DOHH2 (cell line): Measurements from ENCODE around the gene OSBPL10.

Source experiments
- CTCF ChIP-seq: fragments of 200-600 bp; sonication (generic); IDR thresholded peaks from one replicate; pipeline ENCODE4 v1.5.1; 2014; ENCODE audit warnings: antibody characterized with exemption, mild to moderate bottlenecking, low read depth, low read length; ENCODE audit not compliant: poor library complexity, severe bottlenecking
- EZH2phosphoT487 ChIP-seq: fragments of 200-600 bp; sonication (generic); IDR thresholded peaks from 2 replicates; pipeline ENCODE4 v1.6.1; 2017; ENCODE audit warnings: borderline replicate concordance, mild to moderate bottlenecking, antibody characterized with exemption, low read length, moderate library complexity, mixed read lengths

DNA sequence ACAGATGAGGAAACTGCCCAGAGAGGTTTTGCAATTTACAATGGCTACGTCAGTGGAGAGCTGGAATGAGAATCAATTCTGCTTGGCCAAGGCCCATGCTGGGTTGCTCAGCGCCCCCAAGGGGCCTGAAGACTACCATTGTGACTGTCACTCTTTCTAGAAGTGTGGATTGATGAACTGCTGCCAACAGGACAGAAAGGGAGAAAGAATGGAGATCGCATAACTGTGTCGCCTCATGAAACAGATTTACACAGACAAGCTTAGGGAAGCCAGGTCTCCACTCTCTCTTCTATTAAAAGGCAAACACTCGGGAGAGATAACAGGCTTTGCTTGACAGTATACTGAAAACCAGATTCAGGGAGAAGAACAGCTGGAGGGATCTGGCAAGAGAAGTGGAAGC lies 288.3 kb downstream of the OSBPL10 start:
- no peak for TF ChIP-seq EZH2phosphoT487
- TF ChIP-seq CTCF = no peak
